Neutrophil (primary cell): ENCODE measurements around the gene UPK1B.

ENCODE experiments used
- H3K27ac ChIP-seq: fragments of 200-600 bp; sonication (generic); 2 replicates; pipeline ENCODE4 v1.5.1; 2016; ENCODE audit warnings: mild to moderate bottlenecking, moderate library complexity
- H3K27me3 ChIP-seq: fragments of 200-600 bp; sonication (generic); 2 replicates; pipeline ENCODE4 v1.6.0; 2016; ENCODE audit warnings: mild to moderate bottlenecking
- H3K36me3 ChIP-seq: fragments of 200-600 bp; sonication (generic); 2 replicates; pipeline ENCODE4 v1.5.1; 2017
- H3K4me1 ChIP-seq, 2 experiments: fragments of 200-600 bp in 1 of 2; sonication (generic) in 1 of 2; 1 replicate in 1 of 2; 2 replicates in 1 of 2; pipeline versions ENCODE4 v1.5.1 to v1.6.1; 2013 to 2016; ENCODE audit warnings: low read depth in 1 of 2, low read length in 1 of 2, mild to moderate bottlenecking in 1 of 2, moderate library complexity in 1 of 2; ENCODE audit not compliant: control insufficient read depth in 1 of 2, insufficient read depth in 1 of 2
- H3K4me3 ChIP-seq, 2 experiments: fragments of 200-600 bp in 1 of 2; sonication (generic) in 1 of 2; 1 replicate in 1 of 2; 2 replicates in 1 of 2; pipeline ENCODE4 v1.5.1; 2013 to 2016; ENCODE audit warnings: low read depth in 1 of 2, low read length in 1 of 2, mild to moderate bottlenecking in 1 of 2, moderate library complexity in 1 of 2
- H3K9me3 ChIP-seq: fragments of 200-600 bp; sonication (generic); 2 replicates; pipeline ENCODE4 v1.5.1; 2016
- TF ChIP-seq, protein P1 (sequence below): fragments of 200-600 bp; sonication (generic); IDR thresholded peaks from 2 replicates; pipeline ENCODE4 v1.5.1; 2016; ENCODE audit warnings: antibody characterized with exemption

UPK1B gene

DNA sequence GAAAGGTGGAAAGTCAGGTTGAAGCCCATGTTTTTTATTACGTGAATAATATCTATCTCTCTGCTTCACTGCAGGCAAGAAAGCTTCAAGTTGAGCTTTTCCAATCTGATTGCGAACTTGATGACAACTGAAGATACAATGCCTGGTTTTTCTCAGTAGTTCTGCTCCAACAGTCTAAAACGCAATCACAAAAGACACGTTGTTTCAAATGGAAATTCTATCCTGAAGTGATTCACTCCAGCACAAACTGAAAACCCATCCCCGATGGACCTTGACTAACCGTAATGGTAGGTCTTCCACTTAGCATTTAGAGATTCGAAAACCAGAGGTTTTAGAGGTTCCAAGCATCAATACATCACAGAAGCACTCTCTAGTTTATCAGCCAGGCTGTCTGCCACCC, 56.7 kb downstream of the UPK1B start:
- Histone ChIP-seq H3K36me3 (peaks cover 74% of the 10 kb centered on the region), H3K9me3 (no peaks in the 10 kb centered on the region)
- TF ChIP-seq, protein P1, sequence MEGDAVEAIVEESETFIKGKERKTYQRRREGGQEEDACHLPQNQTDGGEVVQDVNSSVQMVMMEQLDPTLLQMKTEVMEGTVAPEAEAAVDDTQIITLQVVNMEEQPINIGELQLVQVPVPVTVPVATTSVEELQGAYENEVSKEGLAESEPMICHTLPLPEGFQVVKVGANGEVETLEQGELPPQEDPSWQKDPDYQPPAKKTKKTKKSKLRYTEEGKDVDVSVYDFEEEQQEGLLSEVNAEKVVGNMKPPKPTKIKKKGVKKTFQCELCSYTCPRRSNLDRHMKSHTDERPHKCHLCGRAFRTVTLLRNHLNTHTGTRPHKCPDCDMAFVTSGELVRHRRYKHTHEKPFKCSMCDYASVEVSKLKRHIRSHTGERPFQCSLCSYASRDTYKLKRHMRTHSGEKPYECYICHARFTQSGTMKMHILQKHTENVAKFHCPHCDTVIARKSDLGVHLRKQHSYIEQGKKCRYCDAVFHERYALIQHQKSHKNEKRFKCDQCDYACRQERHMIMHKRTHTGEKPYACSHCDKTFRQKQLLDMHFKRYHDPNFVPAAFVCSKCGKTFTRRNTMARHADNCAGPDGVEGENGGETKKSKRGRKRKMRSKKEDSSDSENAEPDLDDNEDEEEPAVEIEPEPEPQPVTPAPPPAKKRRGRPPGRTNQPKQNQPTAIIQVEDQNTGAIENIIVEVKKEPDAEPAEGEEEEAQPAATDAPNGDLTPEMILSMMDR: no peak

DNA sequence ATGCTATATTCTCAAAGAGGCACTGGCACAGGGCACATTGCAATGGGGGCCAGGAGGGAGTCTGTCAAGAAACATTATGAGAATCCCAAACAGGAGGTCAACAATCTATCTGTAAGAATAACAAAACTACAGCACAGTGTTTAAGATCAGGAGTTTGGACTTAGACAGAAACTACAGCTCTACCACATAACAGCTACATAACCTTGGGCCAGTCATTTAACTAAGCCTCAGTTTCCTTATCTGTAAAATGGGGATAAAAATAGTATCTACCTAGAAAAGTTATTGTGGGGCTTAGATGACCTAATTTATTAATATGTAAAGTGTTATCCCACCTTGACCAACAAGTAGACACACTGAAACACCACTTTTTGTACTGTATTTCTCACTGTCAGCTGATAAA, 57.3 kb downstream of the UPK1B start:
- TF ChIP-seq, protein P1: no peak
- Histone ChIP-seq H3K4me1 (peaks cover 4 to 5% of the 10 kb centered on the region in 2 experiments), H3K36me3 (peaks cover 71% of the 10 kb centered on the region), H3K4me3 (no peak overlapping the region), H3K27ac (no peak overlapping the region), H3K27me3 (no peaks in the 10 kb centered on the region), H3K9me3 (no peaks in the 10 kb centered on the region)

More for the DNA sequence above, 56.7 kb downstream of the UPK1B start:
- Histone ChIP-seq H3K27ac (no peak overlapping the region), H3K27me3 (no peaks in the 10 kb centered on the region), H3K4me3 (no peak overlapping the region), H3K4me1 (peaks cover under 1 to 2% of the 10 kb centered on the region in 2 experiments)

DNA sequence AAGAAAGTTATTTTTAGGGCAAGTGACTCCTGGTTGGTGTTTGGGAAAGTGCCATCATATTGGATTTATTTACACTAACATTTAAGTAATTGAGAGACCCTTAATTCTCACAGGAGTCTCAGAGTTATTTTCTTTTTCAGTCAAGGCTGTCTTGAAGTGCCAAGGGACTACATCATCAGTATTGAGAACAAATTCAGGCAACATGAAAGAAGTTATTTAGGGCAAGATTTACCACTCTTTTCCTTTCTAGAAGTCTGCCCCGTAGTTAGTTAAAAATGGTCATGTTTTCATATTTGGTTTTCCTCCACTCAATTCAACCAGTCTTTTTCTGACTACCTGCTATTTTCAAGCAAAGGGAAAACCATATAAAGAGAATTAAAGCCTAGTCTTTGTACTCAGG, 61.2 kb downstream of the UPK1B start:
- H3K36me3 ChIP-seq: peaks cover 32% of the 10 kb centered on the region
- no peak overlapping the region for H3K4me3 ChIP-seq
- H3K27me3 ChIP-seq: no peaks in the 10 kb centered on the region
- peak overlapping the region; percentile 5 for H3K27ac ChIP-seq
- peaks cover 36 to 38% of the 10 kb centered on the region in 2 experiments for H3K4me1 ChIP-seq
- no peaks in the 10 kb centered on the region for H3K9me3 ChIP-seq
- TF ChIP-seq, protein P1: no peak

DNA sequence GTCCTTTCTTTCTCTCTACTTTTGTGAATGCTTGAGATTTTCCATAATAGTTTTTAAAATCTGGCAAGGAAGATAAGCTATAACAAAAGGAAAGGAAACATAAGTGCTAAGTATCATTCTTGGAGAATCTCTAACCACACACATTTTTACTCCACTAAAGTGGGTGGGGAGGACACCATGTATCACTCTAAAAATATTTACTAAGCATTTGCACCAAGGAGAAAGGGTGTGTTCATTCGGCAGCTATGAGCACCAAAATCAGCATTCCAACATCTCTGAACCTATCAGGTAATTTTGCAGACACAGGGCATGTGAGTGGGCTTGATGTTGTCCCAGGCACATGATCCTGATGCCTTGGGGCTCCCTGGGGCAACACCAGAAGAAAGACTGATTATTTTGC, 61.8 kb downstream of the UPK1B start:
- Histone ChIP-seq H3K9me3 (no peaks in the 10 kb centered on the region), H3K36me3 (peaks cover 27% of the 10 kb centered on the region), H3K27ac (peak overlapping the region; percentile 5), H3K4me1 (peaks cover 41 to 43% of the 10 kb centered on the region in 2 experiments), H3K4me3 (no peak overlapping the region), H3K27me3 (no peaks in the 10 kb centered on the region)
- TF ChIP-seq, protein P1: no peak

DNA sequence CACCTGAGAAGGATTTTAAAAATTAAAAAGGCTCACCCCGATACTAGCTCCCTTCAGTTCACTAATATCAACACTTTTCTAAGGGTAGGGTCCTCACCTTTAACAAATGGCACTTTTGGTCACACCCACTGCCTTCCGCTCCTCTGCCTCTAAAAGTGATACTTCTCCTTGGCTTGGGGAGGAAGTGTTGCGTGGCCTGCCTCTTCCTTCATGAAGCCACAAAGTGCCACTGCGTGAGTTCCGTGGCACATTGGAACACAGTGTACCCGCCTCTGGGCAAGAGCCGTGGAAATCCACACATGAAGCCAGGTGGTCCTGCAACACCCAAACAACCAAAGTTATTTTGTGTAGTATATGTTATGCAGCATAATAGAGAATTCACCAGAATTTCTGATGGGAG, 63.4 kb downstream of the UPK1B start:
- peaks cover 18% of the 10 kb centered on the region for H3K36me3 ChIP-seq
- H3K27ac ChIP-seq: peak overlapping the region; percentile 76
- H3K4me1 ChIP-seq: peaks cover 49 to 53% of the 10 kb centered on the region in 2 experiments
- no peaks in the 10 kb centered on the region for H3K27me3 ChIP-seq
- H3K9me3 ChIP-seq: no peaks in the 10 kb centered on the region
- TF ChIP-seq, protein P1: no peak
- H3K4me3 ChIP-seq: peak overlapping the region in 1 of 2 experiments; percentile 14

DNA sequence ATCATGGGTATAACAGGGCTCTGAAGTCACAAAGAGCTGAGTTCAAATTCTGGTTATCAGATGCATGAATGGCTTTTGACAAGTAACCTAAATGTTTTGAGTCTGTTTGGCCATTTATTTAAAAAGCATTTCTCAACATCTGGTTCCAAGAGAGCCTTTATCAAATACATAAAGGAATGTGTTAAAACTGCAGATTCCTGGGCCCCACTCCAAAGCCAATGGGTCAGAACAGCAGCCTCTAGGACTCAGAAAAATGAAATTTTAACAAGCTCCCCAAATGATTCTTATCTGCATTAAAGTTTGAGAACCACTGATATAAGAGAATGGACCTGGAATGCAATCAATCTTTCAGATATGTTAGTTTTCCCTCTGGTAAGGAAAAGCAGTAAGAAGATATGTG, 63.9 kb downstream of the UPK1B start:
- Histone ChIP-seq H3K36me3 (peaks cover 18% of the 10 kb centered on the region), H3K9me3 (no peaks in the 10 kb centered on the region), H3K27me3 (no peaks in the 10 kb centered on the region), H3K27ac (peak overlapping the region; percentile 76), H3K4me1 (peaks cover 49 to 53% of the 10 kb centered on the region in 2 experiments), H3K4me3 (no peak overlapping the region)
- TF ChIP-seq, protein P1: no peak
